ENCODE data around the gene SLC39A11.
"Not testable (repeated sequence)": the region's sequence is repeated elsewhere in the genome, so short reads cannot be mapped to it uniquely, and the experiment has no call there.

The SLC39A11 gene

GRCh38 chr17:72822358-72823023, 270.0 kb downstream of the SLC39A11 start:
- DNase-seq, result peak; percentile 2

- DNase-seq, result no peak
Observed at GRCh38 chr17:72816406-72816805, 276.1 kb downstream of the SLC39A11 start.

GRCh38 chr17:72813481-72813880, 279.0 kb downstream of the SLC39A11 start:
- DNase-seq, result no peak

- no peak for DNase-seq
Observed at GRCh38 chr17:72812823-72813222, 279.7 kb downstream of the SLC39A11 start.

GRCh38 chr17:72811976-72812687, 280.4 kb downstream of the SLC39A11 start:
- no peak for DNase-seq

GRCh38 chr17:72810991-72811508, 281.4 kb downstream of the SLC39A11 start:
- DNase-seq, result no peak

- DNase-seq, result no peak
Observed at GRCh38 chr17:72806011-72806410, 286.5 kb downstream of the SLC39A11 start.

- no peak for DNase-seq
Observed at GRCh38 chr17:72804949-72805707, 287.4 kb downstream of the SLC39A11 start.

GRCh38 chr17:72802726-72803125, 289.8 kb downstream of the SLC39A11 start:
- DNase-seq, result no peak

- DNase-seq, result no peak
Observed at GRCh38 chr17:72797142-72797541, 295.3 kb downstream of the SLC39A11 start.

GRCh38 chr17:72795941-72796340, 296.5 kb downstream of the SLC39A11 start:
- no peak for DNase-seq

- no peak for DNase-seq
Observed at GRCh38 chr17:72794152-72794551, 298.3 kb downstream of the SLC39A11 start.

- no peak for DNase-seq
Observed at GRCh38 chr17:72792771-72793170, 299.7 kb downstream of the SLC39A11 start.

- no peak for DNase-seq
Observed at GRCh38 chr17:72790190-72790589, 302.3 kb downstream of the SLC39A11 start.

- DNase-seq, result no peak
Observed at GRCh38 chr17:72789711-72790110, 302.8 kb downstream of the SLC39A11 start.

GRCh38 chr17:72788950-72789585, 303.4 kb downstream of the SLC39A11 start:
- DNase-seq, result no peak

GRCh38 chr17:72786209-72786608, 306.3 kb downstream of the SLC39A11 start:
- DNase-seq, result no peak

GRCh38 chr17:72782985-72783701, 309.3 kb downstream of the SLC39A11 start:
- no peak for DNase-seq

GRCh38 chr17:72782437-72782836, 310.1 kb downstream of the SLC39A11 start:
- DNase-seq, result not testable (repeated sequence)

GRCh38 chr17:72778169-72779151, 314.0 kb downstream of the SLC39A11 start:
- no peak for DNase-seq

GRCh38 chr17:72775919-72776318, 316.6 kb downstream of the SLC39A11 start:
- DNase-seq, result no peak

Measured in NCI-H2029 treated with DMSO at 0.1 percent for 48 hours (cell line).